GM19351 (cell line): ENCODE data around the gene U2SURP.
A peak's percentile ranks its signal among the peaks of the same experiment; 100 is the strongest.
"Not testable (repeated sequence)": the region's sequence is repeated elsewhere in the genome, so short reads cannot be mapped to it uniquely, and the experiment has no call there.

Experiments
- ATAC-seq: cut with Tn5 transposase; IDR thresholded peaks from one replicate; pipeline ENCODE4 v1.9.1; 2021; ENCODE audit warnings: mild to moderate bottlenecking, moderate library complexity; ENCODE audit not compliant: unreplicated experiment

U2SURP gene

GRCh38 chr3:143010024-143010423, 8.7 kb downstream of the U2SURP start:
- no peak for ATAC-seq

- ATAC-seq: no peak
Measured at GRCh38 chr3:143011705-143012104, 10.3 kb downstream of the U2SURP start.

GRCh38 chr3:143014921-143015320, 13.6 kb downstream of the U2SURP start:
- no peak for ATAC-seq

- ATAC-seq: no peak
Measured at GRCh38 chr3:143016321-143016972, 15.1 kb downstream of the U2SURP start.

- no peak for ATAC-seq
Measured at GRCh38 chr3:143024351-143024960, 23.1 kb downstream of the U2SURP start.

- ATAC-seq: no peak
Measured at GRCh38 chr3:143031327-143031726, 30.0 kb downstream of the U2SURP start.

- not testable (repeated sequence) for ATAC-seq
Measured at GRCh38 chr3:143031796-143032387, 30.5 kb downstream of the U2SURP start.

- no peak for ATAC-seq
Measured at GRCh38 chr3:143035466-143036211, 34.3 kb downstream of the U2SURP start.

- ATAC-seq: no peak
Measured at GRCh38 chr3:143036557-143036956, 35.2 kb downstream of the U2SURP start.

- no peak for ATAC-seq
Measured at GRCh38 chr3:143037867-143038266, 36.5 kb downstream of the U2SURP start.

- ATAC-seq: no peak
Measured at GRCh38 chr3:143040261-143040879, 39.0 kb downstream of the U2SURP start.

GRCh38 chr3:143041903-143042302, 40.5 kb downstream of the U2SURP start:
- no peak for ATAC-seq

GRCh38 chr3:143045639-143046038, 44.3 kb downstream of the U2SURP start:
- ATAC-seq: no peak

- not testable (repeated sequence) for ATAC-seq
Measured at GRCh38 chr3:143046075-143046474, 44.7 kb downstream of the U2SURP start.

- ATAC-seq: no peak
Measured at GRCh38 chr3:143054011-143054410, 52.6 kb downstream of the U2SURP start.

GRCh38 chr3:143056372-143056771, 55.0 kb downstream of the U2SURP start:
- no peak for ATAC-seq

- ATAC-seq: peak; percentile 99
Measured at GRCh38 chr3:143060906-143061305, 59.5 kb downstream of the U2SURP start.

- ATAC-seq: no peak
Measured at GRCh38 chr3:143063018-143063417, 61.6 kb downstream of the U2SURP start.

GRCh38 chr3:143064777-143065176, 63.4 kb downstream of the U2SURP start:
- ATAC-seq: no peak

GRCh38 chr3:143065364-143065763, 64.0 kb downstream of the U2SURP start:
- no peak for ATAC-seq

GRCh38 chr3:143066033-143066432, 64.7 kb downstream of the U2SURP start:
- ATAC-seq: no peak
